Lower leg skin (tissue), 3 donors: ENCODE measurements around the gene KRTAP3-3.

Experiments
- CTCF ChIP-seq, 3 donors: fragments of 450-650 bp; IDR thresholded peaks; one replicate each; pipeline ENCODE4 v1.5.1; 2016; ENCODE audit warnings: antibody characterized with exemption in 3 of 3, mild to moderate bottlenecking in 3 of 3, moderate library complexity in 2 of 3
- POLR2A ChIP-seq, 2 donors: fragments of 450-650 bp; IDR thresholded peaks; one replicate each; pipeline ENCODE4 v1.6.1; 2016 to 2017; ENCODE audit warnings: antibody characterized with exemption in 2 of 2, mild to moderate bottlenecking in 1 of 2, moderate library complexity in 1 of 2

GRCh38 chr17:40993084-40993483 lies 880 bp downstream of the KRTAP3-3 start:
- TF ChIP-seq CTCF (IDR thresholded peaks at IDR 0.05) (no peak), POLR2A (IDR thresholded peaks at IDR 0.05) (no peak)
